ENCODE data around the gene DEDD. TPM values are rescaled to one million over a fixed set of nuclear protein-coding genes. Genes with fewer than 3 reads are reported as not detected.
A peak's percentile ranks its signal among the peaks of the same experiment; 100 is the strongest.

Gene DEDD
- total and polyA plus RNA-seq, 2 of the 13 experiments (the other 11 are each of a cell fraction or from before 2014, with no cell fraction given): 12.6 to 27.8 TPM

DNA sequence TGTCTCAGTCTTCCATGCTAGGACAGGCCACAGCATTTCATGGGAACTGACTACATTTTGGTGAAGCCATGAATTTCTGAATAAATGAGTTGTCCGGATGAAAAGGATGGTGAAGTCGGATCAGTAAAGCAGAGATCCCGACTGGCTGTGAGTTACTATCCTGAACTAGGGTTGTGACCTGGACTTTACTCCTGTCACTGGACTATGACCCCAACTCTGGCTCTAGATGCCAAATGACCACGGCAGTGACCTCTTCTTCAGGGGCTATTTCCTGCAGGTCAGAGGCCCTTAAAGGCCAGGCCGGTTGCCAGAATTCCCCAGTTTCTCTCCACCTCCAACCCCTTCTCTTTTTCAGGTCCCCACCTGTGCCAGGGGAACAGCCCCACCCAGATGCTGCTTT is 41.4 kb downstream of the DEDD start (continued):
- no peak for TF ChIP-seq NFRKB (IDR thresholded peaks at IDR 0.05)
- TF ChIP-seq ZNF33A (CRISPR knock-in tag; IDR thresholded peaks at IDR 0.05; ENCODE audit: borderline replicate concordance): no peak
- no peak for TF ChIP-seq RBFOX2 (IDR thresholded peaks at IDR 0.05; ENCODE audit: low read depth, low read length)
- TF ChIP-seq ZNF720 (CRISPR knock-in tag; IDR thresholded peaks at IDR 0.05): no peak
- TF ChIP-seq NCOR1 (IDR thresholded peaks at IDR 0.05; ENCODE audit: borderline replicate concordance, low read length): peak; percentile 53
- TF ChIP-seq NR2C2 (CRISPR knock-in tag; IDR thresholded peaks at IDR 0.05; ENCODE audit: borderline replicate concordance): peak; percentile 60; the same call in 1 of the 2 replicates
- peak; percentile 39; the same call in 1 of the 2 replicates for TF ChIP-seq NR2F6 (IDR thresholded peaks at IDR 0.05)
- peak; percentile 35; the same call in 1 of the 2 replicates for TF ChIP-seq NR2F6 (CRISPR knock-in tag; IDR thresholded peaks at IDR 0.05)
- TF ChIP-seq, protein P1, sequence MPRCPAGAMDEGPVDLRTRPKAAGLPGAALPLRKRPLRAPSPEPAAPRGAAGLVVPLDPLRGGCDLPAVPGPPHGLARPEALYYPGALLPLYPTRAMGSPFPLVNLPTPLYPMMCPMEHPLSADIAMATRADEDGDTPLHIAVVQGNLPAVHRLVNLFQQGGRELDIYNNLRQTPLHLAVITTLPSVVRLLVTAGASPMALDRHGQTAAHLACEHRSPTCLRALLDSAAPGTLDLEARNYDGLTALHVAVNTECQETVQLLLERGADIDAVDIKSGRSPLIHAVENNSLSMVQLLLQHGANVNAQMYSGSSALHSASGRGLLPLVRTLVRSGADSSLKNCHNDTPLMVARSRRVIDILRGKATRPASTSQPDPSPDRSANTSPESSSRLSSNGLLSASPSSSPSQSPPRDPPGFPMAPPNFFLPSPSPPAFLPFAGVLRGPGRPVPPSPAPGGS (CRISPR knock-in tag; IDR thresholded peaks at IDR 0.05): no peak
- TF ChIP-seq FOSL1 (CRISPR knock-in tag; IDR thresholded peaks at IDR 0.05; ENCODE audit: borderline replicate concordance): no peak
- no peak for TF ChIP-seq ZNF576 (CRISPR knock-in tag; IDR thresholded peaks at IDR 0.05)
- TF ChIP-seq, protein P2, sequence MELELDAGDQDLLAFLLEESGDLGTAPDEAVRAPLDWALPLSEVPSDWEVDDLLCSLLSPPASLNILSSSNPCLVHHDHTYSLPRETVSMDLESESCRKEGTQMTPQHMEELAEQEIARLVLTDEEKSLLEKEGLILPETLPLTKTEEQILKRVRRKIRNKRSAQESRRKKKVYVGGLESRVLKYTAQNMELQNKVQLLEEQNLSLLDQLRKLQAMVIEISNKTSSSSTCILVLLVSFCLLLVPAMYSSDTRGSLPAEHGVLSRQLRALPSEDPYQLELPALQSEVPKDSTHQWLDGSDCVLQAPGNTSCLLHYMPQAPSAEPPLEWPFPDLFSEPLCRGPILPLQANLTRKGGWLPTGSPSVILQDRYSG (CRISPR knock-in tag; IDR thresholded peaks at IDR 0.05): no peak
- peak; percentile 49; the same call in 1 of the 2 replicates for TF ChIP-seq NR2F2 (IDR thresholded peaks at IDR 0.05; ENCODE audit: borderline replicate concordance, low read depth)
- no peak for TF ChIP-seq ZNF572 (CRISPR knock-in tag; IDR thresholded peaks at IDR 0.05)
- TF ChIP-seq NR2F1 (CRISPR knock-in tag; IDR thresholded peaks at IDR 0.05): peak; percentile 47 to 61; a peak in 1 of 4 replicates
- TF ChIP-seq FOSL2 (CRISPR knock-in tag; IDR thresholded peaks at IDR 0.05): no peak
- TF ChIP-seq TCF7 (IDR thresholded peaks at IDR 0.05; ENCODE audit: low read depth): no peak
- TF ChIP-seq ZMYM4 (CRISPR knock-in tag; IDR thresholded peaks at IDR 0.05): no peak
- no peak for TF ChIP-seq ZNF350 (CRISPR knock-in tag; IDR thresholded peaks at IDR 0.05; ENCODE audit: borderline replicate concordance, low read depth)
- TF ChIP-seq ZNF558 (CRISPR knock-in tag; IDR thresholded peaks at IDR 0.05; ENCODE audit: borderline replicate concordance): no peak
- TF ChIP-seq BRD4 (CRISPR knock-in tag; IDR thresholded peaks at IDR 0.05): no peak
- TF ChIP-seq CREM (IDR thresholded peaks at IDR 0.05): no peak
- no peak for TF ChIP-seq CREM (CRISPR knock-in tag; IDR thresholded peaks at IDR 0.05)
- no peak for TF ChIP-seq DR1 (CRISPR knock-in tag; IDR thresholded peaks at IDR 0.05)
- no peak for TF ChIP-seq CBFB (CRISPR knock-in tag; IDR thresholded peaks at IDR 0.05)
- no peak for TF ChIP-seq GRHL1 (CRISPR knock-in tag; conservative IDR thresholded peaks at IDR 0.05)
- no peak for TF ChIP-seq CCDC6 (CRISPR knock-in tag; IDR thresholded peaks at IDR 0.05)

All from HepG2 (cell line).